Daoy (cell line): Measurements from ENCODE around the gene ZFP36L2. TPM values are rescaled to one million over a fixed set of nuclear protein-coding genes. Genes with fewer than 3 reads are reported as not detected.
"Not testable (repeated sequence)": the region's sequence is repeated elsewhere in the genome, so short reads cannot be mapped to it uniquely, and the experiment has no call there.

Source experiments
- DNase-seq: peaks from one replicate; pipeline ENCODE4 v3.0.0-alpha.2; 2015; ENCODE audit warnings: low read depth
- total RNA-seq: library from RNA; depleted of rRNA; stranded (reverse); fragments of >200 nt; shearing (Covaris generic); gene quantifications from 2 replicates; pipeline ENCODE4 v1.2.3, GENCODE V29; 2014

Gene ZFP36L2
- total RNA-seq, 1 experiment from 2014 or later = 4.1 TPM

GRCh38 chr2:43209204-43209717 lies 17.1 kb downstream of the ZFP36L2 start:
- DNase-seq = no peak

DNA sequence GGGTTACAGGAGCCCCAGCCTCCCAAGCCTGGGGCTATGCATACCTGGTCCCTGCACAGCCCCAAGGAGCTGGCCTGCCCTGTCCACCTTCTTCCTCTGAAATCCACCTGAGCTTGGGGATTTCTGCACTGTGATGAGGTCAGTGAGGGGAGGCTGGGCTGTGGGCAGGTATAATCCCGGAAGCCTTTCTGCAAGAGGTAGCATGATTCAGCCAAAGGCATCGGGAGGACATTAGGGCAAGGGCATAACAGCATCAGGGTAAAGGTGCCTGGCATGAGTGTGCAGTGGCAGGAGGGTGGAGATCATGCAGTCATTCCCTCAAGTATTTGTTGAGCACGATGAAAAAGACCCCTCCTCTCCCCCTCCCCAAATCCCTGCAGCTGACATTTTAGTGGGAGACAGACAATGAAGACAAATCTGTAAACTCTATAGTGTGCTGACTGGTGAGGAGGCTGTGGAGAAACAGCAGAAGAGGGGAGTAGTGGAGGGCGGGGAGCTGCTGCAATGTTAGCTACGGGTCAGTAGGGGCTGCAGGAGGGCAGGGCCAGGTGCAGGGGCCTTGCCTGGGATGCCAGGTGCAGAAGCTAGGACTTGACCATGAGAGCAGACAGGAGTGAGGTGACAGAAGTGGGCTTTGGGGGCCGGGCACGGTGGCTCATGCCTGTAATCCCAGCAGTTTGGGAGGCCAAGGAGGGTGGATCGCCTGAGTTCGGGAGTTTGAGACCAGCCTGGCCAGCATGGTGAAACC lies 18.7 kb downstream of the ZFP36L2 start:
- no peak for DNase-seq

DNA sequence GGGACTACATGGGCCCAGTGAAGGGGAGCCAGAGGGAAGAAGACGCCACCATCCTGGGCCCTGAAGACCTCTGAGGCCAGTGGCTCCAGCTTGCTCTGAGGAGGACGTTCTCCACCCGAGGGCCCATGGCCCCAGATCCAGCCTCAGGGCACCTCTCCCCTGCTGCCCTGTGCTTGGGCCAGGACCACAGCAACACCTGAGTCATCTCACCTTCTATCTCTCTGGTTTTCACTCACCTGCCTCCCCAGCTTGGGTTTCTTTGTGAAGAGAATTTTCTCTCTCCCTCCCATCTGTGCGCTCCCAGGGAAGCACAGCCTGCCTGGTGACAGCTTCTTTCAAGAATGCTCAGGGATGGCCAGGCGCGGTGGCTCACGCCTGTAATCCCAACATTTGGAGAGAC lies 19.8 kb downstream of the ZFP36L2 start:
- DNase-seq = no peak

GRCh38 chr2:43203373-43203772 lies 23.0 kb downstream of the ZFP36L2 start:
- DNase-seq = no peak

DNA sequence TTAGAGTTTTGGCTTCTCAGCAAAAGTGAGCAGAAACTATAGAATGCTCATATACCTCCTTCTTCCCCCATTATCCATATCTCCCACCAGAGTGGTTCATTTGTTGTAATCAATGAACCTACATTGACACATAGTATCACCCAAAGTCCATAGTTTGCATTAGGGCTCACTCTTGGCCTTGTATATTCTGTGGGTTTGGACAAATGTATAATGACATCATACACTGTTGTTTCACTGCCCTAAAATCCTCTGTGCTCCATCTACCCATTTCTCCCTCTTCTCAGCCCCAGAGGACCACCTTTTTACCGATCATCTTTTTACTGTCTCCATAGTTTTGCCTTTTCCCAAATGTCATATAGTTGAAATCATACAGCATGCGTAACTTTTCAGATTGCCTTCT lies 24.1 kb downstream of the ZFP36L2 start:
- DNase-seq = no peak

DNA sequence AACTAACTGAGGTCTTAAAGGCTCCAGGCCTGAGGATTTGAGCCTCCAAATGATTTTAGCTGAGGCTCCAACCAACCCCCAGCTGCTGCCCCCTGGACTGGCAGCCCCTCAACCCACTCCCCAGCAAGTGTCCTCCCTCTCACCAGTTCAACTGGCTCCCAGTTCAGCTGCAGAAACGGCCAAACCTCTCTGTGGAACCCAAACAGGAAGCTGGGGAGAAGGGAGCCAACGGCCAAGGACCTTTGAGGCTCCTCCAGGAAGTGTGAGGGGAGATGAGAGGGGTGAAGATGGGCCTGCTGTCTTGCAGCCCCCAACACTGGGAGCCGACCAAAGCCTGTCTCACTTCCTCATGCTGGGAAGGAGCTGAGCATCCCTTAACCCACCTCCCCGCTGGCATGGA lies 24.9 kb downstream of the ZFP36L2 start:
- no peak for DNase-seq

DNA sequence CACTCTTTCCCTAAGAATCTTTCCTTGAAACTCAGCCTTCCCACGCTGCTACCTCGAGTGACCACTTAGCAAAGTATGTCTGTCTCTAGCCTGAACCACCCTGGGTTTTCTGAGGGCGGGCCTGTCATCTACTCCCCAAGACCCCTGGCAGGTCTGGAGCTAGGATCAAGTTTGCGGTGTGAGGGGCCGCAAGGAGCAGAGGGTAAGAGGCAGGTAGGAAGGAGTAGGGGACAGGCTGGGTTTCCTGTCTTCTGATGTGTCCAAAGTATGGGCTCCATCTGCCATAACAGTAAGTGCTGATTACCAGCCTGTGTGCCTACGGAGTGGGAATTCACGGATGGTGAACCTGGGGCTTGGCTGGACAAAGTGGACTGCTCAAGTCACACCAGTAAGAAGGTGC lies 25.4 kb downstream of the ZFP36L2 start:
- no peak for DNase-seq

- peak; percentile 80 for DNase-seq
These were observed 26.6 kb downstream of the ZFP36L2 start for GRCh38 chr2:43199492-43200488.

GRCh38 chr2:43198263-43198662 lies 28.1 kb downstream of the ZFP36L2 start:
- DNase-seq = no peak

- DNase-seq = no peak
These were observed 28.9 kb downstream of the ZFP36L2 start for GRCh38 chr2:43197588-43197896.

- no peak for DNase-seq
These were observed 29.4 kb downstream of the ZFP36L2 start for GRCh38 chr2:43196768-43197587.

GRCh38 chr2:43194121-43194869 lies 32.1 kb downstream of the ZFP36L2 start:
- DNase-seq = no peak

DNA sequence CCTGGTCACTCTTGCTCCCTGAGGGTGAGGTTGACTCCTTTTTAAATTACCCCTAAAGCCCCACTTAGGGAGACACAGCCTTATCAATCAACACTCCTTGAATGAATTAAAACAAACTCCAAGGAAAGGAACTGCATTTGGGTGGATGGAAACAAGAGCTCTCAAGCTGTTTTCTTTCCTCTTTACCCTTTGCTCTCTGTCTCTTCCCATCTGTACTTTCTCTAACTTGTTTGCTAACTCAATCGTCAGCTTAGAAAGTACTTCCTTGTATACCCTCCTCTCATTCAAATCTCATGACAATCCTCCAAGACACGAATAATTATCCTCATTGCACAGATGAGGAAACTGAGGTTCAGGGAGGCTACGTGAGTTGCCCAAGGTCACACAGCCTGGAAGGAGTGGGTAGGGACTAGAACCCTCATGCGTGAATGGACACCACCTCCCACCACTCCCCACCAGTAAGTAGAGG lies 32.7 kb downstream of the ZFP36L2 start:
- DNase-seq = no peak

DNA sequence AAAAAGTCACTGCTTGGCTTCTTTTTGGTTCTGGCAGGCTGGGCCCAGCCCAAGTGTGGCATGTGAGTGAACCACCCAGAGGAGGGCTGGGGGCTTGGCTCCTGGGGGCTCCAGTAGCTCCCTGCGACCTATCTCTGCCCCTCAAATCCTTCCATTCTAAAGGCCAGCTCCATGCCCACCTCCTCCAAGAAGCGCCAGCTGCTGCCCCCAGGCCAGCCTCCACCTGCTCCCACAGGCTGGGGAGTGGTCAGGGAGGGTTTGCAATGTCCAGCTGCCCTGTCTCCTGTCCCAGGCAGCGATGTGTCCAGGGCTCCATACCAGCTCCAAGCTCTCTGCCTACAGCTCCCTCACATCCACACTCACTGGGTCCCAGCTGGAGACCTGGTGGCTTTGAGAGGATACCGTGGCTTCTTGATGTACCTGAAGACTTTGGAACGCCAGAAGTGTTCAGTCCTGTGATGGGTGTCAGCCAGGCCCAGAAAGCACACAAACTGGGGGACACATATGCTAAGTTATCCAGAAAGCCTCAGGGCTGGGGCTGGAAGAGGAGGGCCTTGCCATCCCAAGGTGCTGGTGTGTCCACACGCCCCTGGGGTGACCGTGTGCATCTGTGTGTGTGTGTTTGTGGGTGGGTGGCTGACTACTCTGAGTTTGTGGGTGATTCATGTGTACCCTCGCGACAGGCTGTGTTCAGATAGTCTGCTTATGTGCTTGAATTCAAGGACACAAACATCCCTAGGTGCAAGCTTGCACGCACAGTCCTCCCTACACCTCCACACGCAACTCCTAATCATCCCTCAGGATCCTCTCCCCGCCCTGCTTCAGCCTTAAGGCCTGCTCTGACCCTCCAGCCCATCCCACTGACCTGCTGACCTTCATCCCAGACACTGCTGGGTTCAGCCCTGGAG lies 33.4 kb downstream of the ZFP36L2 start:
- no peak for DNase-seq

GRCh38 chr2:43191947-43192516 lies 34.4 kb downstream of the ZFP36L2 start:
- DNase-seq = no peak

GRCh38 chr2:43190311-43191052 lies 35.9 kb downstream of the ZFP36L2 start:
- no peak for DNase-seq

GRCh38 chr2:43189861-43190260 lies 36.5 kb downstream of the ZFP36L2 start:
- DNase-seq = not testable (repeated sequence)

DNA sequence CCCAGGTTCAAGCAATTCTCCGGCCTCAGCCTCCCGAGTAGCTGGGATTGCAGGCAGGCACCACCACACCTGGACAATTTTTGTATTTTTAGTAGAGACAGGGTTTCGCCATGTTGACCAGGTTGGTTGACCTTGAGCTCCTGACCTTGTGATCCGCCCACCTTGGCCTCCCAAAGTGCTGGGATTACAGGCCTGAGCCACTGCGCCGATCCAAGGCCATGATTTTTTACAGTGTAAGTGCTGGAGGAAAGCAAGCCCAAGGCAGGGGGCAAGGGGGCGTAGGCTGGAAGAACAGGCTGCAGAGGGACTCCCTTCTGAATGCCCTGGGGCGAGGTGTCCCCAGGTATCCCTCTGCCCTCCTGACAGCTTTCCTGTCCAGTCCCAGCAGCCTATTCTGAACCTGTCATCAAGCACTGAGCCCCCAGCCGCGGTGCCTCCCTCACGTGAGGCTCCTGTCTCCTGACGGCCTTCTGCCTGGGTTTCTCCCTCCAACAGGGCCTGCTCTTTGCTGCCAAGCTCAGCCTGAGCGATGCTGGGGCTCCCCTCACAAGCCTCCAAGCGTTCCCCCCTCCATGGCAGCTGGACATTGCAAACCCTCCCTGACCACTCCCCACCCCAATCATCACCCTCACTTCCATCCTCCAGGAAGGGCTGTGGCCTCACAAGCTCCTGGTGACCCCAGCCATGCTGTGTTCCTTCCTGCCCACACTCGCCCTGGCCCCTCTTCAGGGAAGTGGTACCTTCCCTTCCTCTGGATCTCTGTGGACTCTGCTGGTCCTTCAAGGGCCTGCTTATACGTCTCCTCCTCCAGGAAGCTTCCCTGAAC lies 37.6 kb downstream of the ZFP36L2 start:
- DNase-seq = no peak
